Cardiac fibroblast (primary cell): ENCODE data around the gene FXYD5.

Experiments
- DNase-seq, 2 donors: peaks; one replicate each; pipeline versions ENCODE4 v3.0.0 to v3.0.0-alpha.2; 2010; ENCODE audit warnings: low read depth in 2 of 2
- H3K4me3 ChIP-seq, 2 donors: replicated peaks in 1 of 2; 1 replicate in 1 of 2; 2 replicates in 1 of 2; pipeline ENCODE4 v1.5.1; 2011; ENCODE audit warnings: low read depth in 2 of 2, low read length in 2 of 2, mild to moderate bottlenecking in 2 of 2, moderate library complexity in 1 of 2
- TF ChIP-seq, protein P1 (sequence below): IDR thresholded peaks from one replicate; pipeline ENCODE4 v1.5.1; 2011; ENCODE audit warnings: low read depth, mild to moderate bottlenecking, low read length, inconsistent platforms

The FXYD5 gene

GRCh38 chr19:35157431-35157830 is 2.9 kb downstream of the FXYD5 start:
- DNase-seq = no peak
- TF ChIP-seq, protein P1, sequence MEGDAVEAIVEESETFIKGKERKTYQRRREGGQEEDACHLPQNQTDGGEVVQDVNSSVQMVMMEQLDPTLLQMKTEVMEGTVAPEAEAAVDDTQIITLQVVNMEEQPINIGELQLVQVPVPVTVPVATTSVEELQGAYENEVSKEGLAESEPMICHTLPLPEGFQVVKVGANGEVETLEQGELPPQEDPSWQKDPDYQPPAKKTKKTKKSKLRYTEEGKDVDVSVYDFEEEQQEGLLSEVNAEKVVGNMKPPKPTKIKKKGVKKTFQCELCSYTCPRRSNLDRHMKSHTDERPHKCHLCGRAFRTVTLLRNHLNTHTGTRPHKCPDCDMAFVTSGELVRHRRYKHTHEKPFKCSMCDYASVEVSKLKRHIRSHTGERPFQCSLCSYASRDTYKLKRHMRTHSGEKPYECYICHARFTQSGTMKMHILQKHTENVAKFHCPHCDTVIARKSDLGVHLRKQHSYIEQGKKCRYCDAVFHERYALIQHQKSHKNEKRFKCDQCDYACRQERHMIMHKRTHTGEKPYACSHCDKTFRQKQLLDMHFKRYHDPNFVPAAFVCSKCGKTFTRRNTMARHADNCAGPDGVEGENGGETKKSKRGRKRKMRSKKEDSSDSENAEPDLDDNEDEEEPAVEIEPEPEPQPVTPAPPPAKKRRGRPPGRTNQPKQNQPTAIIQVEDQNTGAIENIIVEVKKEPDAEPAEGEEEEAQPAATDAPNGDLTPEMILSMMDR = no peak
- no peak overlapping the region for H3K4me3 ChIP-seq

DNA sequence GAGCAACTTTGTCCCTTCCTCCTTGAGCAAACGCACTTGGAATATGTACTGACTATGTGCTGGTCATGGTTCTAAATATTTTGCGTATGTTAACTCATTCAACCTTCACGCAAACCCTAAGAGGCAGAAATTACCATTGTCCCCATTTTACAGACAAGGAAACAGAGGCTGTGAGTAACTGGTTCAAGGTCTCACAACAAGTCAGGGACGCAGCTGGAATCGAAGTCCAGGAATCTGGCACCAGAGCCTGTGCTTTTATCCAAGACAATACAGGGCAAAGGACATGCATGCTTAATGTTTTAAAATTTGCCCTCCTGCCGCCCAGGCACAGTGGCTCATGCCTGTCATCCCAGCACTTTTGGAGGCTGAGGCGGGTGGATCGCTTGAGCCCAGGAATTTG is 5.1 kb downstream of the FXYD5 start:
- TF ChIP-seq, protein P1 = no peak
- DNase-seq = no peak
- H3K4me3 ChIP-seq = no peak overlapping the region

- H3K4me3 ChIP-seq = no peak overlapping the region
- no peak for DNase-seq
- TF ChIP-seq, protein P1 = no peak
Observed at GRCh38 chr19:35160629-35161433, 6.3 kb downstream of the FXYD5 start.

- H3K4me3 ChIP-seq = no peak overlapping the region
- TF ChIP-seq, protein P1 = no peak
- DNase-seq = no peak
Observed at GRCh38 chr19:35161434-35161743, 6.9 kb downstream of the FXYD5 start.

- DNase-seq = no peak
- TF ChIP-seq, protein P1 = no peak
- H3K4me3 ChIP-seq = no peak overlapping the region
Observed at GRCh38 chr19:35162471-35163326, 8.2 kb downstream of the FXYD5 start.

DNA sequence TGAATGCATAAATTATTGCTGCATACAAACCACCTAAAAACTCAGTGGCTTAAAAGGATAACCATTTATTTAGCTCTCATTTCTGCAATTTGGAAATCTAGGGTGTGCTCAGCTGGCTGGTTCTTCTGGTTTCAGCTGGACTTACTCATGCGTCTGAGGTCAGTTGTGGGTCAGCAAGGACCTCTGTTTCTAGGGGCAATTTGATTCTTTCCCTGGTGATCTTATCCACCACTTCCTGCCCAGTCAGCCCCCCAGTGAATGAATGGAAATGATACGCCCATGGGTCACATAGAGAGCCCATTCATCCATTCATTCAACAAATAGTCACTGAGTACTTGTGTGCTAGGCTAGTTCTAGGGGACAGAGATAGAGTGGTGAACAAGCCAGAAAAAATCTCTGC is 9.9 kb downstream of the FXYD5 start:
- no peak overlapping the region for H3K4me3 ChIP-seq
- DNase-seq = no peak
- TF ChIP-seq, protein P1 = no peak
